ENCODE data around the gene AK8.
A peak's percentile ranks its signal among the peaks of the same experiment; 100 is the strongest.
"Not testable (repeated sequence)": the region's sequence is repeated elsewhere in the genome, so short reads cannot be mapped to it uniquely, and the experiment has no call there.

The AK8 gene

DNA sequence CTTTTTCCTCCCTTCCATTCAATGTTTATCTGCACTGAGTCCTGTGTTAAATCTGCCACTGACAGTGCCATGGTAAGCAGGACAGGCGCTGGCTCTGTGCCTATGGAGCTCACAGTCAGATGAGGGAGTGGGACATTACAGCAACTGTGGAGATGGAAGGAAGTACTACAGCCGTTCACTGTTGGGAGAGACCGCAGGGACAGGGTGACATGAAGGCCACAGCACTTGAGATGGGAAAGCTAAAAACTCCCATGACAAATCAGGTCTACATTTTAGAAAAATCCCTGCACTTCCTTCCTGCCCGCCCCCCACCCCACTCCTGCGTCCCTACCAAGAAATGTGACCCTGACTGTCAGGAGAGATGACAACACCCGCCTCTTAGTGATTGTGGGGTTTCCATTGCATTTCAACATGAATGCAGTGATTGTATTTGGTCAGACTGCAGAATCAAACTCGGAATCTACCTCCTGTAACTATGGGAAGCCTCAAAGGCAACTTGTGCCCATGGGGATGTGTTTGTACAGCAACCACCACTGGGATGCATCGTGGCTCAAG is 151.4 kb downstream of the AK8 start:
- whole genome bisulfite sequencing, 2 experiments (ENCODE audit: insufficient coverage in 2 of 2), result 74 to 91% methylated on average over 6 of the region's 8 CpGs
- no peak overlapping the region for H3K4me3 ChIP-seq (ENCODE audit: extremely low read depth, insufficient read depth, low read length, poor library complexity, severe bottlenecking)
- no peaks in the 10 kb centered on the region for H3K4me1 ChIP-seq (ENCODE audit: control insufficient read depth, insufficient read depth, low read length, poor library complexity, severe bottlenecking)
- no peaks in the 10 kb centered on the region for H3K36me3 ChIP-seq (ENCODE audit: control insufficient read depth, insufficient read depth, low read length)
- H3K27ac ChIP-seq (ENCODE audit: low read depth, low read length, severe bottlenecking), result no peak overlapping the region
- H3K9me3 ChIP-seq (ENCODE audit: control insufficient read depth, low read length), result no peaks in the 10 kb centered on the region

- no peak overlapping the region for H3K4me3 ChIP-seq (ENCODE audit: extremely low read depth, insufficient read depth, low read length, poor library complexity, severe bottlenecking)
- no peak overlapping the region for H3K27ac ChIP-seq (ENCODE audit: low read depth, low read length, severe bottlenecking)
- 87 to 97% methylated on average over 8 to 12 of the region's 13 CpGs for WGBS, 2 experiments (ENCODE audit: insufficient coverage in 2 of 2)
- H3K4me1 ChIP-seq (ENCODE audit: control insufficient read depth, insufficient read depth, low read length, poor library complexity, severe bottlenecking), result no peaks in the 10 kb centered on the region
- H3K36me3 ChIP-seq (ENCODE audit: control insufficient read depth, insufficient read depth, low read length), result no peaks in the 10 kb centered on the region
- H3K9me3 ChIP-seq (ENCODE audit: control insufficient read depth, low read length), result no peaks in the 10 kb centered on the region
Measured at GRCh38 chr9:132725306-132725705, 152.8 kb downstream of the AK8 start.

DNA sequence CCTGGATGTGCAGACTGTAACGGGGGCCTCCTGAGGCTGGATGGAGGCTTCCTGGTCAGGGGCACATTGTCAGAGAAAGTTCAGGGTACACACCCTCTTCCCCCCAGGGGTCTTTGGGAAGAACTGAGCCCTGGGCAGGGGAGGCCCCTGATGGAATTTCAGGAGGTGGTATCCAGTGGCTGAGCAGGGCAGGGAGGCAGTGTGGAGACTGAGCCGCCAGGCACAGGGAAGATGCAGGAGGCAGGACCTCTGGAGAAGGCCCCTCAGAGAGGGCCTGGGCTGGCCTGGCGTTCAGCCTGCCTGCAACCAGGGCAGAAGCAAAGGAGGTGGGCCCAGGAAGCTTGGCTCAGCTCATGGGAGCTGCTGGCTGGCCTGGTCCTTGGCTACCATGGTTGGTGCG is 154.3 kb downstream of the AK8 start:
- H3K9me3 ChIP-seq (ENCODE audit: control insufficient read depth, low read length), result no peaks in the 10 kb centered on the region
- H3K4me1 ChIP-seq (ENCODE audit: control insufficient read depth, insufficient read depth, low read length, poor library complexity, severe bottlenecking), result no peaks in the 10 kb centered on the region
- 94% methylated on average over 2 to 3 of the region's 4 CpGs for WGBS, 2 experiments (ENCODE audit: insufficient coverage in 2 of 2)
- no peaks in the 10 kb centered on the region for H3K36me3 ChIP-seq (ENCODE audit: control insufficient read depth, insufficient read depth, low read length)
- no peak overlapping the region for H3K27ac ChIP-seq (ENCODE audit: low read depth, low read length, severe bottlenecking)
- H3K4me3 ChIP-seq (ENCODE audit: extremely low read depth, insufficient read depth, low read length, poor library complexity, severe bottlenecking), result no peak overlapping the region

DNA sequence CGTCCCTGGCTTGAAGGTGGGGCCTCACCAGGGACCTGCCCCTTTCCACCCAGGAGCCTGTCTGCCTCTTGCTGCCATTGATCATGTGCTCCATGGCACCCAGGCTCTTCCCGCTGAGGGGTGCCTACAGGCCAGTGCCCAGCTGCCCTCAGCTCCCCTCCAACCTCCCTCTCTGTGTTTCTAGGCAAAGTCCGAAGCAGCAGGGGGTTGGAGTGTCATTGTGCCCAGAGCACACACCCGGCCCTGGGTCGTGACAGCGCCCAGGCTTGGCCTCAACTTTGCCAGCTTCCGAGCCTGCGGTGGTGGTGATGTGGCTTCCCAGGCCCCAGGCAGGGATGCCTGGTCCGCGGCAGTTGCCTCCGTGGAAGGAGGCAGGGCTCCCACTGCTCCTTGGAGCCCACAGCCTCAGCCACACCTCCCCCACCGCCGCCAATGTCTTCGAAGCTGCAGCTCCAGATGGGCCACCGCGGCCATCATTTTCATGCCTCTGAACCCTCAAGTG is 155.5 kb downstream of the AK8 start:
- Histone ChIP-seq H3K4me1 (ENCODE audit: control insufficient read depth, insufficient read depth, low read length, poor library complexity, severe bottlenecking) (no peaks in the 10 kb centered on the region), H3K4me3 (ENCODE audit: extremely low read depth, insufficient read depth, low read length, poor library complexity, severe bottlenecking) (no peak overlapping the region), H3K36me3 (ENCODE audit: control insufficient read depth, insufficient read depth, low read length) (no peaks in the 10 kb centered on the region), H3K9me3 (ENCODE audit: control insufficient read depth, low read length) (no peaks in the 10 kb centered on the region), H3K27ac (ENCODE audit: low read depth, low read length, severe bottlenecking) (no peak overlapping the region)
- WGBS, 2 experiments (ENCODE audit: insufficient coverage in 2 of 2), result 87% methylated on average over 16 of the region's 16 CpGs

DNA sequence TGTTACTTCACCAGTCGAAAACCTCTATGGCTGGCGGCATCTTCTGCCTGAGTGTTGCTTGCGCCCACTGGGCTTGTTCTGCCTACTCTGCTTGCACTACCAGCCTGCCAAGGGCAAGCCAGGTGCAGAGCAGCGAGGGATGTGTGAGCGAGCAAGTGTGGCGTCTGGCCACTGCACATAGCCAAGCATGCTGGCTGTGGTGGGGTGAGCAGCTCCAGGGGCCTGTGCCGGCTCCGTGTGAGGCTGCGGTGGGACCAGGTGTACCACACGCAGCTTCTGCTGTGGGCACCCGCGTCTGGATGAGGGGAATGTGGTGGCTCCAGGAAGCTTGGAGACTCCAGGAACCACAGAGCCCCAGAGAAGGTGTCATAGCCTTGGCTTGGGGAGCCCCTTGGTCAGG is 156.4 kb downstream of the AK8 start:
- no peaks in the 10 kb centered on the region for H3K36me3 ChIP-seq (ENCODE audit: control insufficient read depth, insufficient read depth, low read length)
- H3K27ac ChIP-seq (ENCODE audit: low read depth, low read length, severe bottlenecking), result no peak overlapping the region
- H3K9me3 ChIP-seq (ENCODE audit: control insufficient read depth, low read length), result no peaks in the 10 kb centered on the region
- 92 to 94% methylated on average over 9 to 12 of the region's 12 CpGs for WGBS, 2 experiments (ENCODE audit: insufficient coverage in 2 of 2)
- no peak overlapping the region for H3K4me3 ChIP-seq (ENCODE audit: extremely low read depth, insufficient read depth, low read length, poor library complexity, severe bottlenecking)
- H3K4me1 ChIP-seq (ENCODE audit: control insufficient read depth, insufficient read depth, low read length, poor library complexity, severe bottlenecking), result no peaks in the 10 kb centered on the region

DNA sequence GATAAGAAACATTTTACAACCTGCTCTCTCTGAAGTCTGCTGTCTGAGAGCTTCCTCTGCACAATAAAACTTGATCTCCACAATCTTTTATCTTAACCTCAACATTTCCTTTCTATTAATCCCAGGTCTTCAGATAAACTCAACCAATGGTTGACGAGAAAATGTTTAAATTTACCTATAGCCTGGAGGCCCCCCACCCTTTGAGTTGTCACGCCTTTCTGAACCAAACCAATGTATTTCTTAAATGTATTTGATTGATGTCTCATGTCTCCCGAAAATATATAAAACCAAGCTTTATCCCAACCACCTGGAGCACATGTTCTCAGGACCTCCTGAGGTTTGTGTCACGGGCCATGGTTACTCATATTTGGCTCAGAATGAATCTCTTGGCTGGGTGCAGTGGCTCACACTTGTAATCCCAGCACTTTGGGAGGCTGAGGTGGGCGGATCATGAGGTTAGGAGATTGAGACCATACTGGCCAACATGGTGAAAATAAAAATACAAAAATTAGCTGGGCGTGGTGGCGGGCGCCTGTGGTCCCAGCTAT is 159.6 kb downstream of the AK8 start:
- not testable (repeated sequence) for H3K9me3 ChIP-seq (ENCODE audit: control insufficient read depth, low read length); H3K36me3 ChIP-seq (ENCODE audit: control insufficient read depth, insufficient read depth, low read length); H3K4me1 ChIP-seq (ENCODE audit: control insufficient read depth, insufficient read depth, low read length, poor library complexity, severe bottlenecking); H3K4me3 ChIP-seq (ENCODE audit: extremely low read depth, insufficient read depth, low read length, poor library complexity, severe bottlenecking)
- H3K27ac ChIP-seq (ENCODE audit: low read depth, low read length, severe bottlenecking), result peak overlapping the region; percentile 33
- WGBS, 2 experiments (ENCODE audit: insufficient coverage in 2 of 2), result 93 to 95% methylated on average over 5 of the region's 8 CpGs

DNA sequence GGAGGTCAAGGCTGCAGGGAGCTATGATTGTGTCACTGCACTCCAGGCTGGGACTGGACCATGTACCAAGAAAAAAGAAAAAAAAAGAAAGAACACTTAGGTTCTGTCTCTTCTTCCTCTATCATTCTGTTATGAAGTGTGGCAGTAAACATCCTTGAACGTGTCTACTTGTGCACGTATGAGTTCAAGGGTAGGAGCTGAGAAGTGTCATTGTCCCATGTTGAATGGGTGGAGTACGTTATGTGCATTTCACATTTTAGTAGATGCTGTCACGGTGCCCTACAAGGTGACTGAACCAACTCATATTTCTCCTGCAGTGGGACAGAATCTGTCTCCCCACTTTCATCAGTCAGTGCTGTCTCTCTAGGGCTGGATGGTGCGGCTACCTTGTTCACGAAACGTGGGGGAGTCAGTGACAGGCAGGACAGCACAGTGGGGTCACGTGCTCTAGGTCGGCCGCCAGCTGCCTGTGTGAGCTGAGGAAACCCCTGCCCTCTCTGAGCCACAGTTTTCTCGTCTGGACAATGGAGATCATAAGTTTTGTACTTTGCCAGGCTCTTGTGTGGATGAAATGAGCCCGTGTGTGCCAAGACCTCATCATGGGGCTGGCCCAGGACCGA is 160.6 kb downstream of the AK8 start:
- Histone ChIP-seq H3K36me3 (ENCODE audit: control insufficient read depth, insufficient read depth, low read length) (no peaks in the 10 kb centered on the region), H3K4me3 (ENCODE audit: extremely low read depth, insufficient read depth, low read length, poor library complexity, severe bottlenecking) (no peak overlapping the region), H3K27ac (ENCODE audit: low read depth, low read length, severe bottlenecking) (peak overlapping the region; percentile 79), H3K9me3 (ENCODE audit: control insufficient read depth, low read length) (no peaks in the 10 kb centered on the region), H3K4me1 (ENCODE audit: control insufficient read depth, insufficient read depth, low read length, poor library complexity, severe bottlenecking) (no peaks in the 10 kb centered on the region)
- 89 to 90% methylated on average over 9 to 13 of the region's 13 CpGs for WGBS, 2 experiments (ENCODE audit: insufficient coverage in 2 of 2)

- no peak overlapping the region for H3K27ac ChIP-seq (ENCODE audit: low read depth, low read length, severe bottlenecking)
- H3K9me3 ChIP-seq (ENCODE audit: control insufficient read depth, low read length), result no peaks in the 10 kb centered on the region
- H3K4me1 ChIP-seq (ENCODE audit: control insufficient read depth, insufficient read depth, low read length, poor library complexity, severe bottlenecking), result no peaks in the 10 kb centered on the region
- WGBS, 2 experiments (ENCODE audit: insufficient coverage in 2 of 2), result 92% methylated on average over 2 of the region's 4 CpGs; no CpG with 5 or more reads in 1 of the 2 experiments
- H3K4me3 ChIP-seq (ENCODE audit: extremely low read depth, insufficient read depth, low read length, poor library complexity, severe bottlenecking), result no peak overlapping the region
- no peaks in the 10 kb centered on the region for H3K36me3 ChIP-seq (ENCODE audit: control insufficient read depth, insufficient read depth, low read length)
Measured at GRCh38 chr9:132716007-132716406, 162.1 kb downstream of the AK8 start.

GRCh38 chr9:132712753-132713152 is 165.3 kb downstream of the AK8 start:
- no peaks in the 10 kb centered on the region for H3K36me3 ChIP-seq (ENCODE audit: control insufficient read depth, insufficient read depth, low read length)
- H3K4me3 ChIP-seq (ENCODE audit: extremely low read depth, insufficient read depth, low read length, poor library complexity, severe bottlenecking), result no peak overlapping the region
- WGBS, 2 experiments (ENCODE audit: insufficient coverage in 2 of 2), result 83% methylated on average over 4 to 5 of the region's 5 CpGs
- H3K9me3 ChIP-seq (ENCODE audit: control insufficient read depth, low read length), result no peaks in the 10 kb centered on the region
- H3K4me1 ChIP-seq (ENCODE audit: control insufficient read depth, insufficient read depth, low read length, poor library complexity, severe bottlenecking), result no peaks in the 10 kb centered on the region
- no peak overlapping the region for H3K27ac ChIP-seq (ENCODE audit: low read depth, low read length, severe bottlenecking)

- Histone ChIP-seq H3K27ac (ENCODE audit: low read depth, low read length, severe bottlenecking) (no peak overlapping the region), H3K36me3 (ENCODE audit: control insufficient read depth, insufficient read depth, low read length) (no peaks in the 10 kb centered on the region), H3K9me3 (ENCODE audit: control insufficient read depth, low read length) (no peaks in the 10 kb centered on the region), H3K4me1 (ENCODE audit: control insufficient read depth, insufficient read depth, low read length, poor library complexity, severe bottlenecking) (no peaks in the 10 kb centered on the region), H3K4me3 (ENCODE audit: extremely low read depth, insufficient read depth, low read length, poor library complexity, severe bottlenecking) (no peak overlapping the region)
- 92 to 93% methylated on average over 2 to 3 of the region's 3 CpGs for WGBS, 2 experiments (ENCODE audit: insufficient coverage in 2 of 2)
Measured at GRCh38 chr9:132711846-132712245, 166.2 kb downstream of the AK8 start.

DNA sequence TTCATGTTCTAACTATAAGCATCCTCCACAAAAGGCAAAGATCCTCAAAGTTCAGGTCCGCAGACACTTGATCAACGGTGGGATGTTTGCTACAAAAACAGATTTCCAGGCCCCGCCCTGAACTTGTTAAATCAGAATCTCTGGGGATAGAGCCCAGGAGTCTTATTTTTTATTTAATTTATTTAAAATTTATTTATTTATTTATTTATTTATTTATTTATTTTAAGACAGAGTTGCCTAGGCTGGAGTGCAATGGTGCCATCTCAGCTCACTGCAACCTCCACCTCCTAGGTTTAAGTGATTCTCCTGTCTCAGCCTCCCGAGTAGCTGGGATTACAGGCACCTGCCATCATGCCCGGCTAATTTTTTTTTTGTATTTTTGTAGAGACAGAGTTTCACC is 166.9 kb downstream of the AK8 start:
- not testable (repeated sequence) for H3K36me3 ChIP-seq (ENCODE audit: control insufficient read depth, insufficient read depth, low read length); H3K27ac ChIP-seq (ENCODE audit: low read depth, low read length, severe bottlenecking); H3K4me1 ChIP-seq (ENCODE audit: control insufficient read depth, insufficient read depth, low read length, poor library complexity, severe bottlenecking); H3K4me3 ChIP-seq (ENCODE audit: extremely low read depth, insufficient read depth, low read length, poor library complexity, severe bottlenecking); H3K9me3 ChIP-seq (ENCODE audit: control insufficient read depth, low read length)
- 100% methylated on average over 2 of the region's 5 CpGs; no CpG with 5 or more reads in 1 of the 2 experiments for WGBS, 2 experiments (ENCODE audit: insufficient coverage in 2 of 2)
